ENCODE results near the gene DSCAM.

GRCh38 chr21:40099809-40100208 is 747.1 kb downstream of the DSCAM start:
- TF ChIP-seq CTCF (IDR thresholded peaks at IDR 0.05) = no peak
- TF ChIP-seq POLR2A (IDR thresholded peaks at IDR 0.05) = no peak
